Stimulated activated naive CD4-positive, alpha-beta T cell (primary cell): ENCODE results near the gene MYOZ3.
A peak's percentile ranks its signal among the peaks of the same experiment; 100 is the strongest.

ENCODE experiments used
- DNase-seq, 6 experiments: peaks; one replicate each; lab custom pipeline; 2025; lab: John Stamatoyannopoulos, UW

The MYOZ3 gene

GRCh38 chr5:150700594-150701377, 39.7 kb downstream of the MYOZ3 start, which contains the start of gene RBM22:
Gene RBM22 (minus strand): TSS chr5:150701062. CDS start chr5:150700985, 77 bp downstream.
- peak; percentile 86 to 93 (median 89) for DNase-seq

DNA sequence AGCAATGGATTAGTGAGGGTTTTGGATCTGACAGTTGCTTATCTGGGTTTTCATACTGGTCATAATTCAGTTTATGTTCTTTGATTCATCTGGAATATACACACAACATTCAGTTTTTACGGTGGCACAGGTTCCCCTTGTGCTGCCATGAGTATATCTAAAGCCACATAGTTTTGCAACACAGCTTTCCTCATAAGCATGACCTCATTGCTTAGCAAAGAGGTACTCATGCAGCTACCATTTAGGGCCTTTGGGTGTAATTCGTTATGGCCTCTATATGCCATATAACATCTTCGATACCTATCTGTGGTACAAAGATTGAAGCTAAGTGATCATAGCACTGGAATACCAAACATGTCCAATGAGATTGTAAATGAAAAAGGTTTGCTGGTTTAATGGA, 42.7 kb downstream of the MYOZ3 start:
- no peak for DNase-seq

GRCh38 chr5:150706776-150707390, 45.8 kb downstream of the MYOZ3 start:
- no peak for DNase-seq

GRCh38 chr5:150710165-150710564, 49.1 kb downstream of the MYOZ3 start:
- peak in 1 of 6 experiments; percentile 3 for DNase-seq

- no peak for DNase-seq
Observed at GRCh38 chr5:150723845-150724244, 62.8 kb downstream of the MYOZ3 start.
